Endothelial cell (in vitro differentiated cells): ENCODE data around the gene CHRNA4. TPM values are rescaled to one million over a fixed set of nuclear protein-coding genes. Genes with fewer than 3 reads are reported as not detected.
"Not testable (repeated sequence)": the region's sequence is repeated elsewhere in the genome, so short reads cannot be mapped to it uniquely, and the experiment has no call there.

ENCODE experiments used
- DNase-seq: peaks from one replicate; pipeline ENCODE4 v3.0.0; 2021; ENCODE audit warnings: low spot score
- H3K27ac Mint-ChIP-seq: one replicate; pipeline ENCODE4 v1.8.0; 2021; ENCODE audit warnings: mixed read lengths, inconsistent platforms; ENCODE audit not compliant: unreplicated experiment
- H3K27me3 Mint-ChIP-seq: one replicate; pipeline ENCODE4 v1.8.0; 2021; ENCODE audit warnings: mild to moderate bottlenecking, moderate library complexity, mixed read lengths, inconsistent platforms; ENCODE audit not compliant: unreplicated experiment
- H3K36me3 Mint-ChIP-seq: one replicate; pipeline ENCODE4 v1.8.0; 2021; ENCODE audit warnings: mild to moderate bottlenecking, low read depth, mixed read lengths, inconsistent platforms; ENCODE audit not compliant: unreplicated experiment
- H3K4me1 Mint-ChIP-seq: one replicate; pipeline ENCODE4 v1.8.0; 2021; ENCODE audit warnings: mild to moderate bottlenecking, mixed read lengths, inconsistent platforms; ENCODE audit not compliant: unreplicated experiment
- H3K4me3 Mint-ChIP-seq: one replicate; pipeline ENCODE4 v1.8.0; 2021; ENCODE audit warnings: mild to moderate bottlenecking, mixed read lengths, inconsistent platforms; ENCODE audit not compliant: unreplicated experiment
- H3K9me3 Mint-ChIP-seq: one replicate; pipeline ENCODE4 v1.8.0; 2021; ENCODE audit warnings: mixed read lengths, inconsistent platforms; ENCODE audit not compliant: unreplicated experiment
- CTCF ChIP-seq: fragments of 200-600 bp; sonication (generic); IDR thresholded peaks from one replicate; pipeline ENCODE4 v1.5.0; 2021; ENCODE audit warnings: antibody characterized with exemption; ENCODE audit not compliant: unreplicated experiment
- total RNA-seq: library from RNA; stranded (reverse); fragmentation: NEBNext Ultra II Directional; extraction: Animal tissue kit (Norgen Biotek cat#: 25700); gene quantifications from one replicate; pipeline ENCODE4 v1.2.1, GENCODE V29; 2021; ENCODE audit not compliant: unreplicated experiment

CHRNA4 gene
- total RNA-seq, 1 donor from 2014 or later, result 2.6 TPM

GRCh38 chr20:63381781-63382431, 20.8 kb upstream of the CHRNA4 start:
- Mint-ChIP-seq H3K27me3 (peaks cover 9% of the 10 kb centered on the region), H3K4me3 (no peak overlapping the region), H3K4me1 (no peaks in the 10 kb centered on the region), H3K36me3 (peaks cover under 1% of the 10 kb centered on the region), H3K27ac (no peak overlapping the region), H3K9me3 (peaks cover 13% of the 10 kb centered on the region)
- peak; percentile 71 for DNase-seq
- TF ChIP-seq CTCF, result peak; percentile 99

- Mint-ChIP-seq H3K4me1 (peaks cover 3% of the 10 kb centered on the region), H3K9me3 (peaks cover 1% of the 10 kb centered on the region), H3K4me3 (no peak overlapping the region), H3K36me3 (no peaks in the 10 kb centered on the region), H3K27ac (no peak overlapping the region), H3K27me3 (peaks cover 5% of the 10 kb centered on the region)
- TF ChIP-seq CTCF, result no peak
- DNase-seq, result no peak
These were observed 19.3 kb upstream of the CHRNA4 start for GRCh38 chr20:63380346-63380870.

- H3K9me3 Mint-ChIP-seq, H3K4me1 Mint-ChIP-seq, DNase-seq, H3K27ac Mint-ChIP-seq, H3K27me3 Mint-ChIP-seq, H3K4me3 Mint-ChIP-seq, H3K36me3 Mint-ChIP-seq: not testable (repeated sequence)
These were observed 18.7 kb upstream of the CHRNA4 start for GRCh38 chr20:63379872-63380271.

DNA sequence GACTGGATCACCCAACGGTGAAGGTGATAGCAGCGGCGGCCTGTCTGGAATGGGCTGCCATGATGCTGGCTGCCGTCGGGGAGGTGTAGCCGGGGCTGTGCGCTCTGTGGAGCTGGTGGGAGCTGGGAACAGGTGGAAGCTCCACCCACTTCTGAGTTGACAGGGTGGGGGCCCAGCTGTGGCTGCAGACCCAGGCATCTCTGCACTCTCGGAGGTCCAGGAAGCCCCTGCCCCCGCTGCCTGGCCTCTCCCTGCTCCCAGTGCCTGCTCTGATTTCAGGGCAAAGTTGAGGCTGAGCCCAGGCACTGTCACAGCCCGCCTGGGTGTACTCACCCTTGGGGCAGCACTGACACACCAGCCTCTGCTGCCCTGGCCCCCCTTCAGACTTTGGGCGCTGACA, 18.1 kb upstream of the CHRNA4 start:
- no peak for TF ChIP-seq CTCF
- Mint-ChIP-seq H3K27ac (no peak overlapping the region), H3K4me1 (peaks cover 3% of the 10 kb centered on the region), H3K9me3 (no peaks in the 10 kb centered on the region), H3K36me3 (no peaks in the 10 kb centered on the region), H3K4me3 (no peak overlapping the region), H3K27me3 (peaks cover 5% of the 10 kb centered on the region)
- no peak for DNase-seq

DNA sequence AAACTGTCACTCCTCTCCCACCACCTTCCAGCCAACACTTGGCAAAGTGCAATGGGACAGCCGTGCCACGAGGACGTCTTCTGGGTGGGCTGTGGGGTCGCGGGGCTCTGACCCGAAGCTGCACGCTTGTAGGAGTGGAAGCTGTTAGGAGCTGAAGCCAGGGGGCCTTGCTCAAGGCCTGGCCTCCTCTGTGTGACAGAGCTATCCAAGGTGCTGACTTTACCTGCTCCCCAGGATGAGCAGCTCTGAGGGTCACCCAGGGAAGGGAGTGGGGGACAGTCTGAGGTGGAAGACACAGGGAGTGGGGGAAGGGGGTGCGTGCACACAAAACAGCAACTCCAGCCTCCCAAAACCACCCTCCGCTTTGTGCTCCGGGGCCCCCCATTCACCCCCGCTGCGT, 17.5 kb upstream of the CHRNA4 start:
- no peak for TF ChIP-seq CTCF
- DNase-seq, result no peak
- no peaks in the 10 kb centered on the region for H3K9me3 Mint-ChIP-seq
- H3K4me3 Mint-ChIP-seq, result no peak overlapping the region
- peaks cover 3% of the 10 kb centered on the region for H3K4me1 Mint-ChIP-seq
- H3K27me3 Mint-ChIP-seq, result peaks cover 5% of the 10 kb centered on the region
- no peaks in the 10 kb centered on the region for H3K36me3 Mint-ChIP-seq
- no peak overlapping the region for H3K27ac Mint-ChIP-seq
